KMS-11 (cell line): ENCODE data around the gene LCP1.

Experiments
- H2AFZ ChIP-seq: fragments of 200-600 bp; sonication (generic); 2 replicates; pipeline ENCODE4 v1.6.1; 2016; ENCODE audit warnings: antibody characterized with exemption, mixed run types, low read depth
- H3K27ac ChIP-seq: fragments of 200-600 bp; sonication (generic); 2 replicates; pipeline ENCODE4 v1.6.1; 2016; ENCODE audit warnings: mild to moderate bottlenecking, mixed run types
- H3K27me3 ChIP-seq: fragments of 200-600 bp; sonication (generic); 2 replicates; pipeline ENCODE4 v1.6.1; 2017; ENCODE audit warnings: mild to moderate bottlenecking, low read depth, mixed run types, moderate library complexity; ENCODE audit not compliant: insufficient read depth
- H3K36me3 ChIP-seq: fragments of 200-600 bp; sonication (generic); 2 replicates; pipeline ENCODE4 v1.6.1; 2017; ENCODE audit warnings: mild to moderate bottlenecking, mixed run types; ENCODE audit not compliant: insufficient read depth
- H3K4me1 ChIP-seq: fragments of 200-600 bp; sonication (generic); 2 replicates; pipeline ENCODE4 v1.6.1; 2016; ENCODE audit warnings: mild to moderate bottlenecking, low read depth, mixed run types; ENCODE audit not compliant: poor library complexity, severe bottlenecking
- H3K4me2 ChIP-seq: fragments of 200-600 bp; sonication (generic); 2 replicates; pipeline ENCODE4 v1.7.0; 2016; ENCODE audit warnings: mild to moderate bottlenecking, mixed run types
- H3K4me3 ChIP-seq: fragments of 200-600 bp; sonication (generic); IDR thresholded peaks from 2 replicates; pipeline ENCODE4 v1.6.1; 2017; ENCODE audit warnings: low read depth, low read length, mixed read lengths; ENCODE audit not compliant: insufficient read depth
- H3K79me2 ChIP-seq: fragments of 200-600 bp; sonication (generic); 2 replicates; pipeline ENCODE4 v1.6.1; 2016; ENCODE audit warnings: low read depth, mixed run types; ENCODE audit not compliant: insufficient read depth
- H3K9ac ChIP-seq: fragments of 200-600 bp; sonication (generic); 2 replicates; pipeline ENCODE4 v1.6.1; 2016; ENCODE audit warnings: mild to moderate bottlenecking, mixed run types
- H4K20me1 ChIP-seq: fragments of 200-600 bp; sonication (generic); 2 replicates; pipeline ENCODE4 v1.6.1; 2016; ENCODE audit warnings: mild to moderate bottlenecking, mixed run types; ENCODE audit not compliant: insufficient read depth
- TF ChIP-seq, protein P1 (sequence below): fragments of 200-600 bp; sonication (generic); conservative IDR thresholded peaks from 2 replicates; pipeline ENCODE4 v1.6.1; 2017; ENCODE audit warnings: low read depth, mild to moderate bottlenecking, antibody characterized with exemption, low read length, moderate library complexity, mixed read lengths

Gene LCP1

GRCh38 chr13:46100191-46100815 lies 81.7 kb downstream of the LCP1 start:
- H3K27ac ChIP-seq, result no peak overlapping the region
- TF ChIP-seq, protein P1, sequence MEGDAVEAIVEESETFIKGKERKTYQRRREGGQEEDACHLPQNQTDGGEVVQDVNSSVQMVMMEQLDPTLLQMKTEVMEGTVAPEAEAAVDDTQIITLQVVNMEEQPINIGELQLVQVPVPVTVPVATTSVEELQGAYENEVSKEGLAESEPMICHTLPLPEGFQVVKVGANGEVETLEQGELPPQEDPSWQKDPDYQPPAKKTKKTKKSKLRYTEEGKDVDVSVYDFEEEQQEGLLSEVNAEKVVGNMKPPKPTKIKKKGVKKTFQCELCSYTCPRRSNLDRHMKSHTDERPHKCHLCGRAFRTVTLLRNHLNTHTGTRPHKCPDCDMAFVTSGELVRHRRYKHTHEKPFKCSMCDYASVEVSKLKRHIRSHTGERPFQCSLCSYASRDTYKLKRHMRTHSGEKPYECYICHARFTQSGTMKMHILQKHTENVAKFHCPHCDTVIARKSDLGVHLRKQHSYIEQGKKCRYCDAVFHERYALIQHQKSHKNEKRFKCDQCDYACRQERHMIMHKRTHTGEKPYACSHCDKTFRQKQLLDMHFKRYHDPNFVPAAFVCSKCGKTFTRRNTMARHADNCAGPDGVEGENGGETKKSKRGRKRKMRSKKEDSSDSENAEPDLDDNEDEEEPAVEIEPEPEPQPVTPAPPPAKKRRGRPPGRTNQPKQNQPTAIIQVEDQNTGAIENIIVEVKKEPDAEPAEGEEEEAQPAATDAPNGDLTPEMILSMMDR, result no peak
- no peak overlapping the region for H2AFZ ChIP-seq
- H3K9ac ChIP-seq, result no peak overlapping the region
- no peak overlapping the region for H3K4me3 ChIP-seq
- H3K36me3 ChIP-seq, result no peaks in the 10 kb centered on the region
- H4K20me1 ChIP-seq, result no peaks in the 10 kb centered on the region
- no peaks in the 10 kb centered on the region for H3K79me2 ChIP-seq
- peaks cover 11% of the 10 kb centered on the region for H3K4me1 ChIP-seq
- H3K4me2 ChIP-seq, result no peak overlapping the region
- no peaks in the 10 kb centered on the region for H3K27me3 ChIP-seq

DNA sequence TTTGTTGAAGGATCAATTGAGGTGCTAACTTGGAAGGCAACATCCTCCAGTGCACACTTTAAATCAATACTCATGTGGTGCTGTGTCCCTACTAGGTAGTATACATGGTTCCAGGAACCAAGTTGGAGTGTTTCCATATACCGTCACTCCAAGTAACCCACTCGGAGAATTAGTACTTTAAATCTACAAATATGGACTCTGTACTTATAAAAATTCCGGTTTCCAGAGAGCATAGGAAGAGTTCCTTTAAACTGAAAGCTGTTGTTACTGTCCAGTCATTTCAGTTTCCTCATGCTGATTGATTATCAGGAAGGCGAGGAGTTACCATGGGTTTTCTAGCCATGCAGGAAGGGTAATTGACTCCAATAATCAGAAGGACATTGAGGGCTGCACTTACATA lies 84.3 kb downstream of the LCP1 start:
- H3K9ac ChIP-seq, result no peak overlapping the region
- H3K4me3 ChIP-seq, result no peak overlapping the region
- H3K79me2 ChIP-seq, result no peaks in the 10 kb centered on the region
- H2AFZ ChIP-seq, result no peak overlapping the region
- H3K27ac ChIP-seq, result no peak overlapping the region
- no peaks in the 10 kb centered on the region for H3K27me3 ChIP-seq
- peaks cover 11% of the 10 kb centered on the region for H3K4me1 ChIP-seq
- no peak overlapping the region for H3K4me2 ChIP-seq
- TF ChIP-seq, protein P1, result no peak
- H3K36me3 ChIP-seq, result no peaks in the 10 kb centered on the region
- no peaks in the 10 kb centered on the region for H4K20me1 ChIP-seq

- no peaks in the 10 kb centered on the region for H3K36me3 ChIP-seq
- H3K9ac ChIP-seq, result no peak overlapping the region
- H2AFZ ChIP-seq, result no peak overlapping the region
- H3K4me2 ChIP-seq, result no peak overlapping the region
- no peaks in the 10 kb centered on the region for H4K20me1 ChIP-seq
- TF ChIP-seq, protein P1, result no peak
- no peaks in the 10 kb centered on the region for H3K27me3 ChIP-seq
- peaks cover 11% of the 10 kb centered on the region for H3K4me1 ChIP-seq
- no peaks in the 10 kb centered on the region for H3K79me2 ChIP-seq
- no peak overlapping the region for H3K27ac ChIP-seq
- H3K4me3 ChIP-seq, result no peak overlapping the region
Measured at GRCh38 chr13:46097015-46097414, 85.0 kb downstream of the LCP1 start.

DNA sequence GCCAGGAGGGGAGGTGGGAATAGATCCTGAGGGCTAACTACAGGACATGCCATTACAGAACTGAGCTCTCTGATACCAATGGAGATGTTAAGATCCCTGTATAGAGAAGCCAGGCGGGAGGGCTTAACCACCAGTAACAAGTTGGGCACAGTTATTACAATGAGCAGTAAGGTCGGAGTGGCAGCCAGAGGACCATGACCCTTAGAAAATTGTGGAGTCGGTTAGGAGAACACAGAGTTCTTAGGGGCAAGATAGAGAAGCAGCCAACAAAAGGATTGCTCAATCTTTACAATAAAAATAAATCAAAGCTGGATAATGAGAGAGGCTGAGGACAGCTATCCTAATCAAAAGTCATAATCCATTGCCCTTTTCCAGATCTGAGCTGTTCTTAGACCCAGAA lies 87.5 kb downstream of the LCP1 start:
- Histone ChIP-seq H3K27me3 (no peaks in the 10 kb centered on the region), H3K4me1 (no peaks in the 10 kb centered on the region), H3K79me2 (no peaks in the 10 kb centered on the region)

More for the DNA sequence above, 87.5 kb downstream of the LCP1 start:
- Histone ChIP-seq H4K20me1 (no peaks in the 10 kb centered on the region), H3K4me2 (no peak overlapping the region), H3K4me3 (no peak overlapping the region), H3K27ac (no peak overlapping the region), H3K9ac (no peak overlapping the region), H2AFZ (no peak overlapping the region), H3K36me3 (no peaks in the 10 kb centered on the region)
- TF ChIP-seq, protein P1, result no peak
